ENCODE results near the gene KICS2. TPM values are rescaled to one million over a fixed set of nuclear protein-coding genes. Genes with fewer than 3 reads are reported as not detected.

Gene KICS2
- total RNA-seq, 2 donors from 2014 or later, result 3.1 to 5.7 TPM

DNA sequence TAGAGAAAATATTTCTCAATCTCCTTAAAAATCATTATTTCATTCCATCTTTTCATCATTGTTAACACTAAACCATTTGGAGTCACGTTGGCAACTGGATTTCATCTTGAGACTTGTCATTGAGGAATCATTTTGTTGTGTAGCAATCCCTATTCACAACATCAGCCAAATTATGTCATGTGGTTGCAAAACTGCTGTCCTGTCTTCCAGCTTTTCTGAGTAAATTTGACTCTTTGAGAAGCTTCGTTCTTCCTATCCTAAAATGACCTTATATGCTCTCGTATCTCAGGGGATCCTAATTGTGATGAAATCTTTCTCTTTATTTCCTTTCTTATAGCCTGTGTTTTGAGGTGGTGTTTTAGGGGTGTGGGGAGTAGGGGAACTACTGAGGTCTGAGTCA is 30.6 kb upstream of the KICS2 start:
- Histone ChIP-seq H3K27me3 (replicated peaks; ENCODE audit: insufficient read depth) (no peaks in the 10 kb centered on the region), H3K4me3 (no peak overlapping the region), H3K27ac (no peak overlapping the region), H3K9me3 (no peaks in the 10 kb centered on the region), H3K4me1 (ENCODE audit: control insufficient read depth in 1 of 2, low read depth in 2 of 2) (peaks cover 6% of the 10 kb centered on the region in 2 donors), H3K36me3 (no peaks in the 10 kb centered on the region)
- TF ChIP-seq, protein P1, sequence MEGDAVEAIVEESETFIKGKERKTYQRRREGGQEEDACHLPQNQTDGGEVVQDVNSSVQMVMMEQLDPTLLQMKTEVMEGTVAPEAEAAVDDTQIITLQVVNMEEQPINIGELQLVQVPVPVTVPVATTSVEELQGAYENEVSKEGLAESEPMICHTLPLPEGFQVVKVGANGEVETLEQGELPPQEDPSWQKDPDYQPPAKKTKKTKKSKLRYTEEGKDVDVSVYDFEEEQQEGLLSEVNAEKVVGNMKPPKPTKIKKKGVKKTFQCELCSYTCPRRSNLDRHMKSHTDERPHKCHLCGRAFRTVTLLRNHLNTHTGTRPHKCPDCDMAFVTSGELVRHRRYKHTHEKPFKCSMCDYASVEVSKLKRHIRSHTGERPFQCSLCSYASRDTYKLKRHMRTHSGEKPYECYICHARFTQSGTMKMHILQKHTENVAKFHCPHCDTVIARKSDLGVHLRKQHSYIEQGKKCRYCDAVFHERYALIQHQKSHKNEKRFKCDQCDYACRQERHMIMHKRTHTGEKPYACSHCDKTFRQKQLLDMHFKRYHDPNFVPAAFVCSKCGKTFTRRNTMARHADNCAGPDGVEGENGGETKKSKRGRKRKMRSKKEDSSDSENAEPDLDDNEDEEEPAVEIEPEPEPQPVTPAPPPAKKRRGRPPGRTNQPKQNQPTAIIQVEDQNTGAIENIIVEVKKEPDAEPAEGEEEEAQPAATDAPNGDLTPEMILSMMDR (IDR thresholded peaks at IDR 0.05), result no peak
- DNase-seq (ENCODE audit: low spot score) (no peak), ATAC-seq (ENCODE audit: insufficient number of reproducible peaks, low FRiP score, low read depth) (no peak)

DNA sequence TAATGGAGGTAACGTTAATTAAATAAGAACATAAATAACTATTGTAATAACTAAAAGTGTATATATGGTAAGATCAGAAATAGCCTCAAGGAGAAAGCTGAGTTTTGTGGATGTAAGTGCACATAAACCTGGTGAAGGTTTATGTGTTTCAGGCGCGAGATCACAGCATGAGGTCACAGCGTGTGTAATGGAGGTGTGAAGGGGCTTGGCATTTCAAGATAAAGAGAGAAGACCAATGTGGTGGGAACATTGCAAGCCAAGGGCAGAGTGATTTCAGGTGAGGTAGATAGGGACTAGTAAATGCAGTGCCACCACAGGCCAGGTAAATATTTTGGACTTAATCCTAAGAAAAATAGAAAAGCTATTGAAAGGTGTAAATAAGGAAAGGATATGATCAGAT is 21.7 kb upstream of the KICS2 start:
- H3K4me1 ChIP-seq (ENCODE audit: control insufficient read depth in 1 of 2, low read depth in 2 of 2), result no peaks in the 10 kb centered on the region
- H3K9me3 ChIP-seq, result no peaks in the 10 kb centered on the region
- no peak overlapping the region for H3K27ac ChIP-seq
- ATAC-seq (ENCODE audit: insufficient number of reproducible peaks, low FRiP score, low read depth) (no peak), DNase-seq (ENCODE audit: low spot score) (no peak)
- TF ChIP-seq, protein P1 (IDR thresholded peaks at IDR 0.05), result no peak
- H3K27me3 ChIP-seq (replicated peaks; ENCODE audit: insufficient read depth), result no peaks in the 10 kb centered on the region
- no peak overlapping the region for H3K4me3 ChIP-seq
- no peaks in the 10 kb centered on the region for H3K36me3 ChIP-seq

DNA sequence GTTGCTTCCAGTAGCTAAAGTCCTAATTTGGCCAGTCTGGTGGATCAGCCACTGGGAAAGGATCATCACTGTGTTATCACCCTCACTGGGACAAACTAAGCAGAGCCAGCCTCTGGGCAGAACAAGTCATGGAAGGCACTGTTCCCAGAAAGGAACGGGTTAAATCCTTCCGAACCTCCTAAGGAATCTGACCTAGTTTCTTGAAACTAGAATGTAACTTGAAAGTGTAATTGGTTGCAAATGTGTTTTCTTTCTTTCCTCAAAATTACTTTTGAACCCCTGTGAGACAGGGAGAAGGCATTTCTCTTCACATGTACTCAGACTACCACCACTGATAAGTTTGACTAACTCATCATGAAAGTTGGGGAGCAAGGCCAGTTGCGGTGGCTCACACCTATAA is 18.7 kb upstream of the KICS2 start:
- Histone ChIP-seq H3K27ac (no peak overlapping the region), H3K4me3 (no peak overlapping the region), H3K9me3 (no peaks in the 10 kb centered on the region), H3K4me1 (ENCODE audit: control insufficient read depth in 1 of 2, low read depth in 2 of 2) (no peaks in the 10 kb centered on the region), H3K27me3 (replicated peaks; ENCODE audit: insufficient read depth) (no peaks in the 10 kb centered on the region), H3K36me3 (no peaks in the 10 kb centered on the region)
- no peak for DNase-seq (ENCODE audit: low spot score)
- TF ChIP-seq, protein P1 (IDR thresholded peaks at IDR 0.05), result no peak
- ATAC-seq (ENCODE audit: insufficient number of reproducible peaks, low FRiP score, low read depth), result no peak

DNA sequence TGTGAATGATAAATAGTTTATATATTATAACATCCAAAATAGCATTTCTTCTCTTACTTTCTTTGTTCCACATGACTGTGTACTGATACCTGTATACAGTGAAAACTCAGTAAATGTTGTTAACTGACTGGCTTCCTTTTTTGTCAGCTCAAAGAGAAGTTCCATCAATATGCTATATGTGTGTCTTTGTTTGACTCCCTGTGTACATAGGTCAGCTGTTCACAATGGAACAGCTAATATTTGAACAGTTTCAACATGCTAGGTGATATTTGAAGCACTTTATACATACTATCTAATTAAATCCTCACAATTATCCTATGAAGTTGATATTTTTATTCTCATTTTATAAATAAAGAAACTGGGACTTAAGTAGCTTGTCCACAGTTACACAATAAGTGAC is 15.3 kb upstream of the KICS2 start:
- no peak overlapping the region for H3K4me3 ChIP-seq
- H3K4me1 ChIP-seq (ENCODE audit: control insufficient read depth in 1 of 2, low read depth in 2 of 2), result no peaks in the 10 kb centered on the region
- no peak overlapping the region for H3K27ac ChIP-seq
- H3K36me3 ChIP-seq, result no peaks in the 10 kb centered on the region
- no peaks in the 10 kb centered on the region for H3K9me3 ChIP-seq
- no peak for DNase-seq (ENCODE audit: low spot score)
- H3K27me3 ChIP-seq (replicated peaks; ENCODE audit: insufficient read depth), result no peaks in the 10 kb centered on the region
- ATAC-seq (ENCODE audit: insufficient number of reproducible peaks, low FRiP score, low read depth), result no peak
- TF ChIP-seq, protein P1 (IDR thresholded peaks at IDR 0.05), result no peak

DNA sequence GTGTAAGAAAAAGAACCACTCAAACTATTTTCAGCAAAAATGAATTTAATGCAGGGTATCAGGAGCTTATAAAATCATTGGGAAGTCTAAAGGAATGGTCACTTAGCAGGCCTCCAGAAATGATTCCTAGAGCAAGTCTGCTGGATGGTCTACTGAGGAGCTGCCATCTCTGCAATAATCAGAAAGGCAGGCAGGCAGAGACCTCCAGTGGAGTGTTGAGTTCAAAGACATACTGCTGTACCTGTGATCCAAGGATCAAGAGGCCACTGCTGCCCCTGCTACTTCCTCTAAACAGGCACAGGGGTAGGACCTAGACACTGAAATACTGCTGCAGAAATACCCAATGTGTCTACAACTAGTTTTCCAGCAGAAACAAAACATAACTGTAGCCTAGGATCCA is 14.5 kb upstream of the KICS2 start:
- Histone ChIP-seq H3K36me3 (no peaks in the 10 kb centered on the region), H3K9me3 (no peaks in the 10 kb centered on the region), H3K27ac (no peak overlapping the region), H3K4me1 (ENCODE audit: control insufficient read depth in 1 of 2, low read depth in 2 of 2) (no peaks in the 10 kb centered on the region), H3K4me3 (no peak overlapping the region), H3K27me3 (replicated peaks; ENCODE audit: insufficient read depth) (no peaks in the 10 kb centered on the region)
- DNase-seq (ENCODE audit: low spot score) (no peak), ATAC-seq (ENCODE audit: insufficient number of reproducible peaks, low FRiP score, low read depth) (no peak)
- TF ChIP-seq, protein P1 (IDR thresholded peaks at IDR 0.05), result no peak
